Kidney tubule cell (primary cell): Measurements from ENCODE around the gene LRG1.

Experiments
- DNase-seq: peaks from one replicate; pipeline ENCODE4 v3.0.0-alpha.2; 2018; ENCODE audit warnings: low spot score

Gene LRG1, protein sequence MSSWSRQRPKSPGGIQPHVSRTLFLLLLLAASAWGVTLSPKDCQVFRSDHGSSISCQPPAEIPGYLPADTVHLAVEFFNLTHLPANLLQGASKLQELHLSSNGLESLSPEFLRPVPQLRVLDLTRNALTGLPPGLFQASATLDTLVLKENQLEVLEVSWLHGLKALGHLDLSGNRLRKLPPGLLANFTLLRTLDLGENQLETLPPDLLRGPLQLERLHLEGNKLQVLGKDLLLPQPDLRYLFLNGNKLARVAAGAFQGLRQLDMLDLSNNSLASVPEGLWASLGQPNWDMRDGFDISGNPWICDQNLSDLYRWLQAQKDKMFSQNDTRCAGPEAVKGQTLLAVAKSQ

GRCh38 chr19:4539693-4540581 lies at the start of gene LRG1:
Gene LRG1 (minus strand): TSS chr19:4540036. CDS start chr19:4540013, 23 bp downstream.
- DNase-seq = peak; percentile 56

DNA sequence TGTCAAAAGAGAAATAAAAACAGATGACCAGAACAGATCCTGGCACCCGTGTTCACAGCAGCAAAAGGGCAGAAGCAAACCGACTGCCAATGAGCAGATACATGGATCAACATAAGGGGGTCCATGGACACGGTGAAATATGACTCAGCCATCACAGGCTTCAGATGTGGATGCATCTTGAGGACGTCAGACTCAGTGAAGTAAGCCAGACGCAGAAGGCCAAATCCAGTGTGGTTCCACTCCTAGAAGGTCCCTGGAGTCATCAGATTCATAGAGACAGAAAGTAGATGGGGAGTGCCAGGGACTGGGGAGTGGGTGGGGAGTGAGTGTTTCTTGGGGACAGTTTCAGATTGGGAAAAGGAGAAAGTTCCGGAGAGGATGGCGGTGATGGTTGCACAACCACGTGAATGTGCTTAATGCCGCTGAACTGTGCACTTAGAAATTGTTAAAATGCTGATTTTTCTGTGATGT lies 48.5 kb upstream of the LRG1 start:
- DNase-seq = no peak

DNA sequence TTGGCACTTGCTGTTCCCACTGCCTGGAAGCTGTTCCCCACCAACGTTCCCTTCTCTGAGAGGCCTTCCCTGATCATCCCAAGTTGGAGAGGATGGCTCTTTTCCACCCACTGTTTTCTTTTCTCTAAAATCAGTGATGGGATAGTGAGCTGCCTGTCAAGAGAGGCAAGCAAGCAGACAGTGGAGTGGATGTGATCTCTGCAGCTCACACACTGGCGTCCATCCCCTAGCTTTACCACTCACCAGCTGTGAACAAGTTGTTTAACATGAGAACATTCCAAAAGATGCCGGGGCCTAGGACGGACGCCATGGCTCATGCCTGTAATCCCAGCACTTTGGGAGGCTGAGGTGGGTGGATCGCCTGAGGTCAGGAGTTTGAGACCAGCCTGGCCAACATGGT lies 47.7 kb upstream of the LRG1 start:
- DNase-seq = no peak

DNA sequence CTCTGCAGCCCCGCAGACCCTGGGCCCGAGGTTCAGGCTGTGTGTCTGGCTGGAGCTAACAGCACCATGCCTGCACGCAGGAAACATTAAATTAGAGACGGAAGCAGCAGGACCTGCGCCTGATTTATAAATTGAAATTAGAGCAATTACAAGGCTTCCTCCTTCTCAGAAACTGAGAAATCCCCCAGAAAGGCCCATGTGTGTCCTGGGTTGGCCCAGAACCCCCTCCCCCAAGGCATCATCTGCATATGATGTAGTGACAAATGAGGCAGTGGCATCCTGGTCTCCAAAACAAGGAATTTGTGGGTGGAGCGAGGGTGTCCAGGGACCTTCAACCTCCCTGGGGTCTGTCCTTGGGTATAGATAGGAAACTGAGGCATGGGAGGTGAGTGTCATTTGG lies 46.9 kb upstream of the LRG1 start:
- no peak for DNase-seq

DNA sequence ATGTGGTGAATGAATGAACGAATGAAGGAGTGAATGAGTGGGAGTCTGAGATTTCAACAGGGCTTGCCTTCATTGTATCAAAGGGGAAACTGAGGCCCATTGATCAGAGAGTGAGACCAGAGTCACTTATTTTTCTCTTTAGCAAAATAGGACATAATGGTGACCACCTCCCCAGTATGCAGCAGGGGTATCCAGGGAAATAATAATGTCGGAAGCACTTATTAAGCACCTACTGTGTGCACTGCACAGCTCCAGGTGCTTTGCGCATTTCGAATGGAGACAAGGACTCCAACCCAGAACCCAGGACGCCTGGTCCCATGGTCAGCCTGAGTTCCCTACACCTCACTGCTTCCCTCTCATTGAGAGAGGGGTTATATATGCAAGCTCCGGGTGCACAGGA lies 46.4 kb upstream of the LRG1 start:
- no peak for DNase-seq

GRCh38 chr19:4585556-4585955 lies 45.7 kb upstream of the LRG1 start:
- DNase-seq = no peak

GRCh38 chr19:4584670-4585460 lies 45.0 kb upstream of the LRG1 start:
- DNase-seq = no peak

DNA sequence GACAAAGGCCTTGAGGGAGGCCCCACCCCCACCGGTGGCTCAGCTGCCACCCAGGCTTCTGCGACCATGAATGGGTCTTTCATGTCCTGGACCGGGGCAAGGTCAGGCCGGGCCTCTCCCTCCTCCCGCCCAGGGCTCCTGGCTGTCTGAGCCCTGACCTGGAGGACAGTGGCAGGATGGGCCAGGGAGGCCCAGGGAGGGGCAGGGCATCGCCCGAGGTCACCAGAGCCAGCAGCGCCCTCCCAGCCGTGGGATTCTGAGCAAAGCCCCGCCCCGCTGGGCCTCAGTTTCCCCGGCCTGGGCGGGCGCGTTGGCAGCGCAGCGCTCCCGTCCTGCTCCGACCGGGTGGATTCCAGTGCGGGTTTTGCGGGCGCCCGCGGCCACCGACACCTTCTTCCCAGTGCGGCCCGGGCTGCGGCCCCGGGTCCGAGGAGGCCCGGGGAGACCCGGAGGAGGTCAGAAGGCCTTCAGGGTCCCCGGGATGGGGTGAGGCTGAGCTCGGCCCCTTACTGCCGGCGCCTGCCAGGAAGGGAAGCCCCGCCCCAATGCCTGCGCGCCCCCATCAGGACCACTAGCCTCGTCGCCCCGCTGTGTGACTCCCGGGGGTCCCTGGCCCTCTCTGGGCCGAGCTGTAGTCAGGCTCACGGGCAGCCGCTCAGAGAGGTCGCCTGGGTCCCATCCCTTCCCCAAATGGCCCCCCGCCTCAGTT lies 44.3 kb upstream of the LRG1 start:
- DNase-seq = no peak

GRCh38 chr19:4582980-4583842 lies 43.4 kb upstream of the LRG1 start:
- no peak for DNase-seq

GRCh38 chr19:4581666-4582553 lies 42.1 kb upstream of the LRG1 start:
- no peak for DNase-seq

DNA sequence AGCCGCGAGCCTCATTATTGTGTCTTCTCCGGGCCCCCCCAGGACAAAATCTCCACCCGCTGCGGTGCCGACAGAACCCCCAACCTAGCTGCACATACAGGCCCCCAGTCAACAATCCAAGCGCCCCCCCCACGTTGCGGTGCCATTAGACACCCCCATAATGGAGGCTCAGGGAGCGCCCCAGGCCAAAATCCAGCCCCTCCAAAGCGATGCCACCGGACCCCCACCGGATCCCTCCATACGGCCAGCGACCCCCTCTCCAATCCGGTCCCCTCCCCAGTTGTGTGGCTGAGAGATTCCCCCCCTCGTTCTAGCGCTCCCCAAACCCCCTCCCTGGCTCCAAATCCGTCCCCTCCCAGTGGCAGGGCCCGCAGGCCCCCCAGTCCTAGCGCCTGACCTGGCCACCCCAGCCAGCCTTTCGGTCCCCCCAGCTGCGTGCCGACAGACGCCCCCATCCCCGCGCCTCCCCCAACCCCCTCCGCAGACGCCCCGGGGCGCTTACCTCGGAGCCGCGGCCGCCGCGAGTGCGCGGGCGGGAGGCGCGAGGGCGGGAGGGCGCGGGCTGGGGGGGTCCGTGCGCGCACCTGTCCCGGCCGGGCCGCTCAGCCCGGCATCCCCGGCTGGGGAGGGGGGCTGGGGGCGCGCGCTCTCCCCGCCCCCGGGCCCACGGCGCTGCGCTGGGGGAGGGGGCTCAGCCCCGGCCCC lies 41.3 kb upstream of the LRG1 start:
- no peak for DNase-seq

GRCh38 chr19:4580021-4580901 lies 40.4 kb upstream of the LRG1 start:
- no peak for DNase-seq

DNA sequence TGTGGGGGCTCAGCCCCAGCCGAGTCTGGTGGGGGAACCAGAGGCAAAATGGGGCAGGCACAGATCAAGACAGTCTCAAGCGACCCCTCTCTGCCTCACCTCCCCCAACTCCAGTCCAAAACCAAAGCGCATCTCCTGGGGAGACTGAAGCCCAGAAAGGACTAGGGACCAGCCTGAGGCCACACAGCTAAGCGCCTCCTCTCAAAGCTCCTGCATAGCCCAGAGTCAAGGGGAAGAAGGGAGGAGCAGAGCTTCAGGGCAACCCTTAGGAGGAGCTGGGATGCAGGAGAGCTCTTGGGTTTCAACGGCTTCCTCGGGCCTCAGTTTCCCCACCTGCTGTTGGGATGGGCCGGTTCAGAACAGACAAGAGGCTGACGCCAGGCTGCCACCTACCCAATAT lies 39.6 kb upstream of the LRG1 start:
- no peak for DNase-seq

- no peak for DNase-seq
Measured at GRCh38 chr19:4578552-4579248, 38.9 kb upstream of the LRG1 start.

DNA sequence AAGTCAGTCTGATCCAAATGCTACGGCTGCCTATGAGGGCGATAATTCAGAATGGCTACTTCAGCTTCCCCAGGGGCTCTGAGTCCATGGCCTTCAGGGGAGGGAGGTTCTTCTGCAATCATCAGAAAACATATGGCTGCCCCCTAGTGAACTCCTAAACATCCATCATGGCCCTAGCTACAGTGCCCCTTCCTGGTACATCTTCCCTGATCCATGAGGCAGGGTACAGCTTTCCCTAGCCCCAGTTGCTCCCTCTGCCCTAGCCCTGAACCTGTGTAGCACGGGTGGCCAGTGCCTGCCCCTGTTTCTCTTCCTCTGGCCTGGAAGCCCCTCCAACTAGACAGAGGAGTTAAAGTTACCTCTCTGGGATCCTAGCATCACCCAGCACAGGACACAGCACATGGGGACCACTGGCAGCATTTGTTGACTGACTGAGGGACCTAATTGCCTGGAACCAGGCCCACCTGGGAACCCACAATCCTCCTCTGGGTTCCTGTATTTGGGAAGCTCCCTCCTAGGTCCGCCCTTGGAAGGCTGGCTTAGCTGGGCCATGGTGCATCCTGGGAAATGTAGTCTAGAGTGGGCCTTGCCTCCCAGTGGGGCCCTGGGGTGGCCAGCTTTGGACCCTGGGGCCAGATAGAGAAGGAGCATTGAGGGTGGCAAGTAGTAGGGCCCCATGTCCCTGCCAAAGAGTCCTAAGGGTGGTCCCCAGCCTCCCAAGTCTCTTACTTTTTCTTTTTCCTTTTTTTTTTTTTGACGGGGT lies 37.4 kb upstream of the LRG1 start:
- DNase-seq = no peak
